HepG2 (cell line): ENCODE measurements around the gene NKAIN4. TPM values are rescaled to one million over a fixed set of nuclear protein-coding genes. Genes with fewer than 3 reads are reported as not detected.

Experiments
- AGO1 ChIP-seq: fragments of 200-400 bp; formaldehyde crosslinking; IDR thresholded peaks from 2 replicates; pipeline ENCODE4 v1.6.1; 2017; ENCODE audit warnings: mild to moderate bottlenecking, low read depth, low read length, moderate library complexity; ENCODE audit not compliant: poor library complexity, severe bottlenecking
- AGO2 ChIP-seq: fragments of 200-400 bp; formaldehyde crosslinking; optimal IDR thresholded peaks from 2 replicates; pipeline ENCODE3; 2017; ENCODE audit warnings: mild to moderate bottlenecking, low read depth, low read length, moderate library complexity
- ATF7-NPFF ChIP-seq: sonication (generic); formaldehyde crosslinking; IDR thresholded peaks from 2 replicates; pipeline ENCODE4 v1.8.1; 2023; ENCODE audit warnings: mild to moderate bottlenecking, low read depth, missing genetic modification reagents, moderate library complexity
- CBX1 ChIP-seq: IDR thresholded peaks from one replicate; pipeline ENCODE4 v1.6.1; 2016; ENCODE audit warnings: antibody characterized with exemption, low read depth
- CENPT ChIP-seq: sonication (generic); formaldehyde crosslinking; IDR thresholded peaks from 2 replicates; pipeline ENCODE4 v1.8.0; 2022; ENCODE audit warnings: low read depth, mild to moderate bottlenecking, moderate library complexity, missing genetic modification reagents
- EHMT2 ChIP-seq: fragments of 200-600 bp; sonication (generic); IDR thresholded peaks from 2 replicates; pipeline ENCODE4 v1.7.0; 2017; ENCODE audit warnings: antibody characterized with exemption, low read depth, low read length, borderline replicate concordance
- FOXA1 ChIP-seq, 2 experiments: fragments of 450-650 bp in 1 of 2; sonication (generic) in 1 of 2; formaldehyde crosslinking in 1 of 2; IDR thresholded peaks; 2 replicates each; pipeline versions ENCODE4 v1.4.0 to v1.6.1; 2016 to 2020; ENCODE audit warnings: missing genetic modification reagents in 1 of 2
- FOXM1 ChIP-seq: sonication (generic); formaldehyde crosslinking; IDR thresholded peaks from 2 replicates; pipeline ENCODE4 v1.5.0; 2020; ENCODE audit warnings: missing genetic modification reagents
- GATAD1 ChIP-seq: IDR thresholded peaks from 2 replicates; pipeline ENCODE4 v1.6.1; 2016; ENCODE audit warnings: missing genetic modification reagents, missing compliant biosample characterization
- MIER2 ChIP-seq: IDR thresholded peaks from 2 replicates; pipeline ENCODE4 v1.6.1; 2016; ENCODE audit warnings: missing biosample characterization, missing genetic modification reagents
- MTF1 ChIP-seq: sonication (generic); formaldehyde crosslinking; IDR thresholded peaks from 2 replicates; pipeline ENCODE4 v1.5.0; 2020; ENCODE audit warnings: missing genetic modification reagents
- PRMT3 ChIP-seq: sonication (generic); formaldehyde crosslinking; IDR thresholded peaks from 2 replicates; pipeline ENCODE4 v1.8.1; 2022; ENCODE audit warnings: low read depth, mild to moderate bottlenecking, moderate library complexity, missing genetic modification reagents, borderline replicate concordance
- RBM22 ChIP-seq: fragments of 200-400 bp; formaldehyde crosslinking; optimal IDR thresholded peaks from 2 replicates; pipeline ENCODE3; 2017; ENCODE audit warnings: mild to moderate bottlenecking, low read length, moderate library complexity
- ZBTB1 ChIP-seq: sonication (generic); formaldehyde crosslinking; IDR thresholded peaks from 2 replicates; pipeline ENCODE4 v1.4.0; 2020; ENCODE audit warnings: missing genetic modification reagents, borderline replicate concordance
- ZNF232 ChIP-seq: sonication (generic); formaldehyde crosslinking; IDR thresholded peaks from 2 replicates; pipeline ENCODE4 v1.4.0; 2020; ENCODE audit warnings: missing genetic modification reagents, borderline replicate concordance
- ZNF567 ChIP-seq: sonication (generic); formaldehyde crosslinking; IDR thresholded peaks from 2 replicates; pipeline ENCODE4 v1.8.1; 2023; ENCODE audit warnings: mild to moderate bottlenecking, missing genetic modification reagents, borderline replicate concordance
- ZNF570 ChIP-seq: sonication (generic); formaldehyde crosslinking; IDR thresholded peaks from 2 replicates; pipeline ENCODE4 v1.4.0; 2020; ENCODE audit warnings: mild to moderate bottlenecking, missing genetic modification reagents, borderline replicate concordance
- ZSCAN21 ChIP-seq: sonication (generic); formaldehyde crosslinking; IDR thresholded peaks from 2 replicates; pipeline ENCODE4 v1.8.0; 2022; ENCODE audit warnings: mild to moderate bottlenecking, missing genetic modification reagents, moderate library complexity, borderline replicate concordance
- polyA plus RNA-seq, 8 experiments: library from polyadenylated mRNA; depleted of rRNA in 3 of 8; stranded (reverse) in 7 of 8; unstranded in 1 of 8; fragments of >200 nt; fragmentation: Illumina TruSeq in 4 of 8; extraction: Trizol in 4 of 8; gene quantifications; 2 replicates each; pipeline versions ENCODE4 v1.2.1 to v1.2.3, GENCODE V29; 2011 to 2016; ENCODE audit warnings: low read depth in 4 of 8, missing spikeins in 1 of 8, mixed read lengths in 1 of 8; ENCODE audit not compliant: insufficient read depth in 1 of 8
- total RNA-seq, 5 experiments: library from RNA; depleted of rRNA; stranded (reverse); fragments of >200 nt; fragmentation: Illumina TruSeq; extraction: Trizol; gene quantifications; 2 replicates each; pipeline ENCODE4 v1.2.3, GENCODE V29; 2016; ENCODE audit warnings: low read depth in 1 of 5
- TF ChIP-seq, protein P1 (sequence below): sonication (generic); formaldehyde crosslinking; IDR thresholded peaks from 2 replicates; pipeline ENCODE4 v1.5.0; 2020; ENCODE audit warnings: missing genetic modification reagents
- TF ChIP-seq, protein P2 (sequence below): sonication (generic); formaldehyde crosslinking; conservative IDR thresholded peaks from 2 replicates; pipeline ENCODE4 v1.5.0; 2020; ENCODE audit warnings: missing genetic modification reagents
- TF ChIP-seq, protein P3 (sequence below): sonication (generic); formaldehyde crosslinking; IDR thresholded peaks from 2 replicates; pipeline ENCODE4 v1.4.0; 2020; ENCODE audit warnings: mild to moderate bottlenecking, low read depth, missing genetic modification reagents
- TF ChIP-seq, protein P4 (sequence below): sonication (generic); formaldehyde crosslinking; IDR thresholded peaks from 2 replicates; pipeline ENCODE4 v1.5.0; 2020; ENCODE audit warnings: mild to moderate bottlenecking, low read depth, missing genetic modification reagents, borderline replicate concordance

Gene NKAIN4
- total and polyA plus RNA-seq, 2 of the 13 experiments (the other 11 are each of a cell fraction or from before 2014, with no cell fraction given): not detected

DNA sequence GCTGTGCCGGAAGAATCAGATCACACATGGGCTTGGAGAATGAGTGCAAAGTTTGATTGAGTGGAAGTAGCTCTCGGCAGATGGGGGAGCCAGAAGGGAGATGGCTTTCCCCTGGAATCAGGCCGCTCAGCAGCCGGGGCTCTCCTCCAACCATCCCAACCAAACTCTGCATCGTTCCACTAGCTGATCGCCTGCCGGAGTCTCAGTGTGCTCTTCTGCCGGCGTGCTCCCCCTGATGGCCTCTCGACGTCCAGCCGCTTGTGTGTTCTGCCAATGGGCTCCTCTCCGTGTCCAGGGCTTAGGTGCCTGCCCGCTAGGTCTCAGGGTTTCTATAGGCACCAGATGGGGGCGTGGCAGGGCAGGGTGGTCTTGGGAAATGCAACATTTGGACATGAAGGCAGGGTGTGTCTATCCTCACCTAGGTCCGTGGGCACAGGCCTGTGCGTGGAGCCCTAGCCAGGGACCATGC, 23.4 kb downstream of the NKAIN4 start (continued):
- TF ChIP-seq, protein P1, sequence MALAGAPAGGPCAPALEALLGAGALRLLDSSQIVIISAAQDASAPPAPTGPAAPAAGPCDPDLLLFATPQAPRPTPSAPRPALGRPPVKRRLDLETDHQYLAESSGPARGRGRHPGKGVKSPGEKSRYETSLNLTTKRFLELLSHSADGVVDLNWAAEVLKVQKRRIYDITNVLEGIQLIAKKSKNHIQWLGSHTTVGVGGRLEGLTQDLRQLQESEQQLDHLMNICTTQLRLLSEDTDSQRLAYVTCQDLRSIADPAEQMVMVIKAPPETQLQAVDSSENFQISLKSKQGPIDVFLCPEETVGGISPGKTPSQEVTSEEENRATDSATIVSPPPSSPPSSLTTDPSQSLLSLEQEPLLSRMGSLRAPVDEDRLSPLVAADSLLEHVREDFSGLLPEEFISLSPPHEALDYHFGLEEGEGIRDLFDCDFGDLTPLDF (CRISPR knock-in tag): no peak
- TF ChIP-seq CBX1 (no peak), FOXM1 (CRISPR knock-in tag) (no peak), ZNF570 (CRISPR knock-in tag) (no peak), MIER2 (peak; percentile 45; the same call in 1 of the 2 replicates), AGO2 (no peak), RBM22 (no peak), AGO1 (no peak), ZNF567 (CRISPR knock-in tag) (no peak), PRMT3 (CRISPR knock-in tag) (no peak), EHMT2 (no peak), ZNF232 (CRISPR knock-in tag) (no peak), MTF1 (no peak), CENPT (CRISPR knock-in tag) (0 out of 2 replicates have a peak, but pooled peaks have one; percentile 52), ZSCAN21 (no peak; the same call in 1 of the 2 replicates), GATAD1 (0 out of 2 replicates have a peak, but pooled peaks have one; percentile 16), ZBTB1 (CRISPR knock-in tag) (no peak), ATF7-NPFF (CRISPR knock-in tag) (no peak), FOXA1 (IDR thresholded peaks at IDR 0.05) (no peak), FOXA1 (CRISPR knock-in tag; IDR thresholded peaks at IDR 0.05) (0 out of 2 replicates have a peak, but pooled peaks have one; percentile 13)
- TF ChIP-seq, protein P2, sequence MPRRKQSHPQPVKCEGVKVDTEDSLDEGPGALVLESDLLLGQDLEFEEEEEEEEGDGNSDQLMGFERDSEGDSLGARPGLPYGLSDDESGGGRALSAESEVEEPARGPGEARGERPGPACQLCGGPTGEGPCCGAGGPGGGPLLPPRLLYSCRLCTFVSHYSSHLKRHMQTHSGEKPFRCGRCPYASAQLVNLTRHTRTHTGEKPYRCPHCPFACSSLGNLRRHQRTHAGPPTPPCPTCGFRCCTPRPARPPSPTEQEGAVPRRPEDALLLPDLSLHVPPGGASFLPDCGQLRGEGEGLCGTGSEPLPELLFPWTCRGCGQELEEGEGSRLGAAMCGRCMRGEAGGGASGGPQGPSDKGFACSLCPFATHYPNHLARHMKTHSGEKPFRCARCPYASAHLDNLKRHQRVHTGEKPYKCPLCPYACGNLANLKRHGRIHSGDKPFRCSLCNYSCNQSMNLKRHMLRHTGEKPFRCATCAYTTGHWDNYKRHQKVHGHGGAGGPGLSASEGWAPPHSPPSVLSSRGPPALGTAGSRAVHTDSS (CRISPR knock-in tag): no peak
- TF ChIP-seq, protein P3, sequence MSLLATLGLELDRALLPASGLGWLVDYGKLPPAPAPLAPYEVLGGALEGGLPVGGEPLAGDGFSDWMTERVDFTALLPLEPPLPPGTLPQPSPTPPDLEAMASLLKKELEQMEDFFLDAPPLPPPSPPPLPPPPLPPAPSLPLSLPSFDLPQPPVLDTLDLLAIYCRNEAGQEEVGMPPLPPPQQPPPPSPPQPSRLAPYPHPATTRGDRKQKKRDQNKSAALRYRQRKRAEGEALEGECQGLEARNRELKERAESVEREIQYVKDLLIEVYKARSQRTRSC: no peak
- TF ChIP-seq, protein P4, sequence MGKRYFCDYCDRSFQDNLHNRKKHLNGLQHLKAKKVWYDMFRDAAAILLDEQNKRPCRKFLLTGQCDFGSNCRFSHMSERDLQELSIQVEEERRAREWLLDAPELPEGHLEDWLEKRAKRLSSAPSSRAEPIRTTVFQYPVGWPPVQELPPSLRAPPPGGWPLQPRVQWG (CRISPR knock-in tag): no peak
